IMR-90 (cell line): ENCODE data around the gene ESR2. TPM values are rescaled to one million over a fixed set of nuclear protein-coding genes. Genes with fewer than 3 reads are reported as not detected.

ENCODE experiments used
- ATAC-seq: fragments of 200-7000 bp; cut with Tn5 transposase; 2 replicates; pipeline ENCODE4 v1.9.1; 2020; ENCODE audit warnings: low read depth, mild to moderate bottlenecking, moderate library complexity
- BruUV-seq: library from RNA; stranded (reverse); fragments of 400-500 nt; replicated peaks from 2 replicates; lab custom pipeline; 2021; lab: Mats Ljungman, UMichigan
- CTCF ChIA-PET: fragments of 300-600 bp; formaldehyde crosslinking; extraction: SDS; loops from one replicate; lab custom pipeline; 2021; ENCODE audit warnings: antibody characterized with exemption; lab: Yijun Ruan, JAX
- POLR2A ChIA-PET: fragments of 300-600 bp; sonication (Branson Sonifier 250); formaldehyde crosslinking; loops from one replicate; lab custom pipeline; 2022; ENCODE audit warnings: antibody characterized with exemption; ENCODE audit not compliant: unreplicated experiment; lab: Charles Lee
- DNase-seq: peaks from one replicate; pipeline ENCODE4 v3.0.0; 2013
- H2AFZ ChIP-seq: replicated peaks from 2 replicates; pipeline ENCODE3; 2013; ENCODE audit warnings: low read length, mild to moderate bottlenecking; ENCODE audit not compliant: poor library complexity
- H2AK5ac ChIP-seq: 2 replicates; pipeline ENCODE4 v1.6.1; 2013; ENCODE audit warnings: low read depth, low read length, inconsistent platforms
- H2AK9ac ChIP-seq: replicated peaks from 2 replicates; pipeline ENCODE3; 2013; ENCODE audit warnings: mild to moderate bottlenecking, low read depth, low read length, moderate library complexity; ENCODE audit not compliant: poor library complexity
- H2BK120ac ChIP-seq: 2 replicates; pipeline ENCODE4 v1.6.1; 2013; ENCODE audit warnings: low read depth, low read length, inconsistent platforms
- H2BK15ac ChIP-seq: 3 replicates; pipeline ENCODE4 v1.6.1; 2013; ENCODE audit warnings: low read depth, low read length, inconsistent platforms
- H2BK20ac ChIP-seq: 2 replicates; pipeline ENCODE4 v1.6.1; 2013; ENCODE audit warnings: low read depth, mild to moderate bottlenecking, inconsistent platforms, low read length, moderate library complexity
- H2BK5ac ChIP-seq: 2 replicates; pipeline ENCODE4 v1.6.1; 2013; ENCODE audit warnings: mild to moderate bottlenecking, low read depth, low read length, inconsistent platforms; ENCODE audit not compliant: poor library complexity, severe bottlenecking
- H3K14ac ChIP-seq: replicated peaks from 2 replicates; pipeline ENCODE4 v1.6.1; 2013; ENCODE audit warnings: low read depth, low read length, inconsistent platforms
- H3K18ac ChIP-seq: 2 replicates; pipeline ENCODE4 v1.6.1; 2013; ENCODE audit warnings: low read depth, low read length, control low read depth
- H3K23ac ChIP-seq: 2 replicates; pipeline ENCODE4 v1.6.1; 2013; ENCODE audit warnings: low read depth, low read length, inconsistent platforms
- H3K27ac ChIP-seq: 2 replicates; pipeline ENCODE4 v1.5.1; 2013; ENCODE audit warnings: mild to moderate bottlenecking, control low read depth, low read length; ENCODE audit not compliant: insufficient read depth
- H3K27me3 ChIP-seq: 2 replicates; pipeline ENCODE4 v1.6.1; 2013; ENCODE audit warnings: low read length; ENCODE audit not compliant: control insufficient read depth, insufficient read depth
- H3K36me3 ChIP-seq: 2 replicates; pipeline ENCODE4 v1.6.1; 2013; ENCODE audit warnings: low read length, mixed read lengths; ENCODE audit not compliant: control insufficient read depth, insufficient read depth
- H3K4ac ChIP-seq: 2 replicates; pipeline ENCODE4 v1.6.1; 2013; ENCODE audit warnings: low read depth, low read length, inconsistent platforms
- H3K4me1 ChIP-seq: 2 replicates; pipeline ENCODE4 v1.6.1; 2013; ENCODE audit warnings: low read length, mixed read lengths; ENCODE audit not compliant: control insufficient read depth, insufficient read depth
- H3K4me2 ChIP-seq: 2 replicates; pipeline ENCODE4 v1.6.1; 2013; ENCODE audit warnings: low read depth, mild to moderate bottlenecking, control low read depth, low read length, moderate library complexity
- H3K4me3 ChIP-seq: 2 replicates; pipeline ENCODE4 v1.5.1; 2013; ENCODE audit warnings: low read depth, mild to moderate bottlenecking, control low read depth, low read length, moderate library complexity; ENCODE audit not compliant: insufficient read depth
- H3K56ac ChIP-seq: 2 replicates; pipeline ENCODE4 v1.6.1; 2013; ENCODE audit warnings: low read length, inconsistent platforms; ENCODE audit not compliant: insufficient read depth; ENCODE audit errors: extremely low read depth
- H3K79me1 ChIP-seq, 2 experiments: 2 replicates each; pipeline ENCODE4 v1.6.1; 2013; ENCODE audit warnings: low read length in 2 of 2, inconsistent platforms in 1 of 2, low read depth in 1 of 2
- H3K9ac ChIP-seq: 2 replicates; pipeline ENCODE4 v1.6.1; 2013; ENCODE audit warnings: low read depth, low read length, control low read depth
- H3K9me1 ChIP-seq: 2 replicates; pipeline ENCODE4 v1.6.1; 2013; ENCODE audit warnings: low read length, inconsistent platforms; ENCODE audit not compliant: insufficient read depth
- H3K9me3 ChIP-seq: 2 replicates; pipeline ENCODE4 v1.6.1; 2013; ENCODE audit warnings: low read length; ENCODE audit not compliant: control insufficient read depth, insufficient read depth
- H4K20me1 ChIP-seq: 2 replicates; pipeline ENCODE4 v1.6.1; 2013; ENCODE audit warnings: low read length, inconsistent platforms; ENCODE audit not compliant: insufficient read depth
- H4K5ac ChIP-seq: 2 replicates; pipeline ENCODE4 v1.6.1; 2013; ENCODE audit warnings: mild to moderate bottlenecking, low read depth, low read length, control low read depth
- H4K8ac ChIP-seq, 2 experiments: 2 replicates each; pipeline ENCODE4 v1.6.1; 2013; ENCODE audit warnings: low read depth in 2 of 2, low read length in 2 of 2, control low read depth in 1 of 2, inconsistent platforms in 1 of 2
- H4K91ac ChIP-seq: 2 replicates; pipeline ENCODE4 v1.6.1; 2013; ENCODE audit warnings: low read depth, low read length, inconsistent platforms; ENCODE audit not compliant: insufficient read depth
- CEBPB ChIP-seq: IDR thresholded peaks from 2 replicates; pipeline ENCODE4 v1.6.1; 2012; ENCODE audit warnings: low read depth, low read length, improper control_type of control experiment
- ELK1 ChIP-seq: fragments of 150-350 bp; IDR thresholded peaks from 2 replicates; pipeline ENCODE4 v1.6.1; 2016; ENCODE audit warnings: low read depth, mild to moderate bottlenecking, low read length, moderate library complexity, borderline replicate concordance
- FOS ChIP-seq: fragments of 150-350 bp; IDR thresholded peaks from 2 replicates; pipeline ENCODE4 v1.6.1; 2016; ENCODE audit warnings: low read depth, low read length
- MAFK ChIP-seq: IDR thresholded peaks from 2 replicates; pipeline ENCODE4 v1.6.1; 2012; ENCODE audit warnings: low read depth, low read length, improper control_type of control experiment
- MAZ ChIP-seq: IDR thresholded peaks from 2 replicates; pipeline ENCODE4 v1.6.1; 2012; ENCODE audit warnings: low read depth, mild to moderate bottlenecking, low read length, improper control_type of control experiment, moderate library complexity, borderline replicate concordance
- NFE2L2 ChIP-seq: fragments of 150-350 bp; IDR thresholded peaks from 2 replicates; pipeline ENCODE4 v1.6.1; 2016; ENCODE audit warnings: low read depth, mild to moderate bottlenecking, low read length
- POLR2A ChIP-seq: IDR thresholded peaks from 2 replicates; pipeline ENCODE4 v1.6.1; 2012; ENCODE audit warnings: mild to moderate bottlenecking, low read depth, low read length
- RCOR1 ChIP-seq: IDR thresholded peaks from 2 replicates; pipeline ENCODE4 v1.6.1; 2012; ENCODE audit warnings: mild to moderate bottlenecking, low read length, improper control_type of control experiment; ENCODE audit not compliant: insufficient replicate concordance
- USF2 ChIP-seq: fragments of 150-350 bp; IDR thresholded peaks from 2 replicates; pipeline ENCODE4 v1.6.1; 2017; ENCODE audit warnings: mild to moderate bottlenecking, antibody characterized with exemption, low read length, low read depth
- WGBS, 2 experiments: methylation state at CpG; one replicate each; pipeline versions ENCODE4 v1.1.5 to v1.1.7; 2013; ENCODE audit warnings: missing lambda C conversion rate in 2 of 2; ENCODE audit not compliant: insufficient read length in 1 of 2; ENCODE audit errors: extremely low coverage in 2 of 2; 5-methylcytosine and 5-hydroxymethylcytosine counted together
- dilution Hi-C: fragments of 300-500 bp; cut with HindIII; formaldehyde crosslinking; loops from one replicate; pipeline ENCODE4 v1.14.3; 2018; ENCODE audit warnings: low sequenced_read_pairs; ENCODE audit not compliant: unreplicated experiment
- in situ Hi-C: fragments of 300-500 bp; cut with MboI; formaldehyde crosslinking; loops from 3 replicates; pipeline ENCODE4 v1.14.3; 2019; ENCODE audit warnings: low sequenced_read_pairs, inconsistent platforms, mixed read lengths
- intact Hi-C: fragments of 100-400 bp; cut with micrococcal nuclease; formaldehyde crosslinking; loops from 2 replicates; pipeline ENCODE4 v1.10.0; 2022
- polyA plus RNA-seq, 3 experiments: library from polyadenylated mRNA; depleted of rRNA; stranded (reverse); fragments of >200 nt; gene quantifications; 2 replicates each; pipeline ENCODE4 v1.2.3, GENCODE V29; 2012; ENCODE audit warnings: low replicate concordance in 1 of 3
- total RNA-seq: library from RNA; depleted of rRNA; stranded (reverse); fragments of >200 nt; gene quantifications from 2 replicates; pipeline ENCODE4 v1.2.3, GENCODE V29; 2012

Gene ESR2
- total and polyA plus RNA-seq, 2 of the 4 experiments (the other 2 are of a cell fraction) = under 0.01 to 0.03 TPM

GRCh38 chr14:64110802-64111201 lies 183.4 kb downstream of the ESR2 start:
- no peak overlapping the region for H3K14ac ChIP-seq
- WGBS, 2 experiments = 100% methylated on average over 1 of the region's 1 CpG; no CpG with 5 or more reads in 1 of the 2 experiments
- no peak overlapping the region for H2BK5ac ChIP-seq
- H3K4me1 ChIP-seq = peaks cover 8% of the 10 kb centered on the region
- H2BK20ac ChIP-seq = no peak overlapping the region
- intact Hi-C loops (loop anchor here (2.0 kb wide), 1 partner anchor 76 kb away; no protein-coding TSS in a partner anchor), in situ Hi-C loops (no loop called here), dilution Hi-C loops (no loop called here)
- H3K4me2 ChIP-seq = no peak overlapping the region; the same call in 1 of the 2 replicates
- no peaks in the 10 kb centered on the region for H3K36me3 ChIP-seq
- no peaks in the 10 kb centered on the region; the same call in 1 of the 2 replicates for H3K9me1 ChIP-seq
- H2BK120ac ChIP-seq = no peak overlapping the region
- H3K18ac ChIP-seq = peak overlapping the region; percentile 45; the same call in 1 of the 2 replicates
- no peak overlapping the region for H3K27ac ChIP-seq
- CTCF ChIA-PET = interaction anchor here (0.7 kb wide), 1 partner anchor 372 kb away, joined by 7 read pairs; no protein-coding TSS in a partner anchor
- no peak overlapping the region for H2AK9ac ChIP-seq
- DNase-seq = peak; percentile 5
- BruUV-seq = no TSS peak
- H4K8ac ChIP-seq = no peak overlapping the region
- no peak overlapping the region for H2AFZ ChIP-seq
- POLR2A ChIA-PET = no interaction called here
- no peak overlapping the region for H3K4me3 ChIP-seq
- no peak overlapping the region for H3K56ac ChIP-seq
- no peak for ATAC-seq
- no peaks in the 10 kb centered on the region for H3K9me3 ChIP-seq
- TF ChIP-seq MAZ (no peak), NFE2L2 (no peak), RCOR1 (no peak), POLR2A (no peak), ELK1 (no peak), USF2 (no peak), FOS (no peak), MAFK (no peak), CEBPB (no peak)
- no peak overlapping the region for H3K23ac ChIP-seq
- H3K27me3 ChIP-seq = no peaks in the 10 kb centered on the region
- no peak overlapping the region for H3K9ac ChIP-seq
- no peak overlapping the region for H4K5ac ChIP-seq
- H2BK15ac ChIP-seq = no peak overlapping the region
- H3K4ac ChIP-seq = no peak overlapping the region
- H2AK5ac ChIP-seq = no peak overlapping the region
- no peaks in the 10 kb centered on the region for H4K20me1 ChIP-seq
- H4K91ac ChIP-seq = no peak overlapping the region
- H3K79me1 ChIP-seq = no peaks in the 10 kb centered on the region
